ENCODE data around the gene TMEM184A.

TMEM184A gene

GRCh38 chr7:1536743-1537534 is 19.1 kb downstream of the TMEM184A start:
- TF ChIP-seq CEBPB (IDR thresholded peaks at IDR 0.05), result no peak
- peak; percentile 97 for TF ChIP-seq TEAD4 (IDR thresholded peaks at IDR 0.05)
- peak; percentile 69 for TF ChIP-seq NFIC (IDR thresholded peaks at IDR 0.05)
- peak; percentile 86 for TF ChIP-seq TCF12 (IDR thresholded peaks at IDR 0.05; ENCODE audit: low read depth)
- TF ChIP-seq EP300 (IDR thresholded peaks at IDR 0.05; ENCODE audit: borderline replicate concordance), result peak; percentile 76; the same call in 1 of the 2 replicates
- no peak; the same call in 1 of the 2 replicates for TF ChIP-seq FOXM1 (IDR thresholded peaks at IDR 0.05; ENCODE audit: borderline replicate concordance, low read depth)
- peak; percentile 70 for TF ChIP-seq MAX (IDR thresholded peaks at IDR 0.05)
- peak; percentile 96 for TF ChIP-seq ZBTB7A (IDR thresholded peaks at IDR 0.05; ENCODE audit: low read depth)
- peak; percentile 26; the same call in 1 of the 2 replicates for TF ChIP-seq TAF1 (IDR thresholded peaks at IDR 0.05; ENCODE audit: low read depth)
- TF ChIP-seq EGR1 (IDR thresholded peaks at IDR 0.05), result no peak
- TF ChIP-seq RAD21 (IDR thresholded peaks at IDR 0.05; ENCODE audit: low read depth), result no peak; the same call in 1 of the 2 replicates
- TF ChIP-seq REST (IDR thresholded peaks at IDR 0.05; ENCODE audit: low read depth), result no peak
- peak; percentile 50; the same call in 1 of the 2 replicates for TF ChIP-seq CREB1 (IDR thresholded peaks at IDR 0.05; ENCODE audit: low read depth)
- no peak for TF ChIP-seq YY1 (IDR thresholded peaks at IDR 0.05; ENCODE audit: low read depth)
- TF ChIP-seq, protein P1, sequence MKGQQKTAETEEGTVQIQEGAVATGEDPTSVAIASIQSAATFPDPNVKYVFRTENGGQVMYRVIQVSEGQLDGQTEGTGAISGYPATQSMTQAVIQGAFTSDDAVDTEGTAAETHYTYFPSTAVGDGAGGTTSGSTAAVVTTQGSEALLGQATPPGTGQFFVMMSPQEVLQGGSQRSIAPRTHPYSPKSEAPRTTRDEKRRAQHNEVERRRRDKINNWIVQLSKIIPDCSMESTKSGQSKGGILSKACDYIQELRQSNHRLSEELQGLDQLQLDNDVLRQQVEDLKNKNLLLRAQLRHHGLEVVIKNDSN (IDR thresholded peaks at IDR 0.05), result no peak; the same call in 1 of the 2 replicates

DNA sequence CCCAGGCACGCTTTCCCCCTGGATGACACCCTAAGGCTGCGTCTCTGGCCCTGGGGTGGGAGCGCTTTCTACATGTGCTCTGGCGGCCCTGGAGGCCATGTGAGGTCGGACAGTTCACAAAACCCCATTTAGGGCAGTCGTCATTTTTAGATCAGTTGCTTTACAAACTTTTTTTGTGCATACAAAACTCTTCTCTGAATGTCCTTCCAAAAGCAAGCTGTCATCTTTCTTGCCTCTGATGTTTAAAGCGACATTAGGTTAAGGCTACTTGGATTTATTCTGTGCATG is 19.6 kb downstream of the TMEM184A start:
- TF ChIP-seq NFIC (IDR thresholded peaks at IDR 0.05), result no peak

GRCh38 chr7:1535701-1536454 is 20.1 kb downstream of the TMEM184A start:
- TF ChIP-seq MAX (IDR thresholded peaks at IDR 0.05), result no peak
- TF ChIP-seq, protein P1 (IDR thresholded peaks at IDR 0.05), result no peak
- no peak for TF ChIP-seq TEAD4 (IDR thresholded peaks at IDR 0.05)
- no peak for TF ChIP-seq RAD21 (IDR thresholded peaks at IDR 0.05; ENCODE audit: low read depth)
- TF ChIP-seq ZBTB7A (IDR thresholded peaks at IDR 0.05; ENCODE audit: low read depth), result no peak
- TF ChIP-seq EP300 (IDR thresholded peaks at IDR 0.05; ENCODE audit: borderline replicate concordance), result no peak
- TF ChIP-seq CREB1 (IDR thresholded peaks at IDR 0.05; ENCODE audit: low read depth), result no peak
- no peak for TF ChIP-seq NFIC (IDR thresholded peaks at IDR 0.05)
- no peak for TF ChIP-seq YY1 (IDR thresholded peaks at IDR 0.05; ENCODE audit: low read depth)
- TF ChIP-seq TAF1 (IDR thresholded peaks at IDR 0.05; ENCODE audit: low read depth), result no peak
- no peak for TF ChIP-seq TCF12 (IDR thresholded peaks at IDR 0.05; ENCODE audit: low read depth)
- TF ChIP-seq CEBPB (IDR thresholded peaks at IDR 0.05), result no peak
- TF ChIP-seq FOXM1 (IDR thresholded peaks at IDR 0.05; ENCODE audit: borderline replicate concordance, low read depth), result no peak
- no peak for TF ChIP-seq REST (IDR thresholded peaks at IDR 0.05; ENCODE audit: low read depth)
- TF ChIP-seq EGR1 (IDR thresholded peaks at IDR 0.05), result no peak

- TF ChIP-seq EP300 (IDR thresholded peaks at IDR 0.05; ENCODE audit: borderline replicate concordance) (no peak), NFIC (IDR thresholded peaks at IDR 0.05) (no peak), FOXM1 (IDR thresholded peaks at IDR 0.05; ENCODE audit: borderline replicate concordance, low read depth) (no peak), MAX (IDR thresholded peaks at IDR 0.05) (no peak), TCF12 (IDR thresholded peaks at IDR 0.05; ENCODE audit: low read depth) (no peak), REST (IDR thresholded peaks at IDR 0.05; ENCODE audit: low read depth) (no peak), CREB1 (IDR thresholded peaks at IDR 0.05; ENCODE audit: low read depth) (no peak), EGR1 (IDR thresholded peaks at IDR 0.05) (no peak), ZBTB7A (IDR thresholded peaks at IDR 0.05; ENCODE audit: low read depth) (no peak)
Measured at GRCh38 chr7:1535100-1535458, 20.9 kb downstream of the TMEM184A start.

Data from Ishikawa (cell line).